Hematopoietic multipotent progenitor cell treated with erythropoietin and hydrocortisone succinate and interleukin-3 and kit ligand, for 4 days (in vitro differentiated cells): ENCODE measurements around the gene ZMAT3.

ENCODE experiments used
- DNase-seq: peaks from one replicate; pipeline ENCODE4 v3.0.0-alpha.2; 2015

The ZMAT3 gene

GRCh38 chr3:179021119-179021903 is 50.3 kb downstream of the ZMAT3 start:
- no peak for DNase-seq

- DNase-seq = peak; percentile 34
Observed at GRCh38 chr3:179020112-179020511, 51.5 kb downstream of the ZMAT3 start.

DNA sequence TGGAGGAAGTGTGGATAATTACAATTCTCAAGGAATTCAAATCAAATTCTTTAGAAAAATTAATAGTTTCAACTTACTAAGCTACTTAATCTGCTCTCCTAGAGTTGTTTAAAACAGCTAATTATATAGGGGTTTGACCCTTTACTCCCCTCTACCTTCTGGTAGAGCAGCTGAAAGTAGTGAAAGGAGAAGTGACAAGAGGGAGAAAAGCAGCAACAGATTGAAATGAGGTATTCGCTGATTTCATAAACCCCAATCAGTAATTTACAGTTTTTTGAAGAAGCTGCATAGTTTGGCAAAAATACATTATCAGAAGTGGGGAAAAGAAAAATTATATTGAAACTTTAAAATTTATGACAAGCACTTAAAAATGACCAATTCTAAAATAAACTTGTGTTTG is 52.8 kb downstream of the ZMAT3 start:
- DNase-seq = no peak

GRCh38 chr3:179016979-179017670 is 54.5 kb downstream of the ZMAT3 start:
- no peak for DNase-seq

GRCh38 chr3:179015551-179016020 is 56.0 kb downstream of the ZMAT3 start:
- DNase-seq = peak; percentile 93

- no peak for DNase-seq
Observed at GRCh38 chr3:179005706-179006105, 65.9 kb downstream of the ZMAT3 start.

DNA sequence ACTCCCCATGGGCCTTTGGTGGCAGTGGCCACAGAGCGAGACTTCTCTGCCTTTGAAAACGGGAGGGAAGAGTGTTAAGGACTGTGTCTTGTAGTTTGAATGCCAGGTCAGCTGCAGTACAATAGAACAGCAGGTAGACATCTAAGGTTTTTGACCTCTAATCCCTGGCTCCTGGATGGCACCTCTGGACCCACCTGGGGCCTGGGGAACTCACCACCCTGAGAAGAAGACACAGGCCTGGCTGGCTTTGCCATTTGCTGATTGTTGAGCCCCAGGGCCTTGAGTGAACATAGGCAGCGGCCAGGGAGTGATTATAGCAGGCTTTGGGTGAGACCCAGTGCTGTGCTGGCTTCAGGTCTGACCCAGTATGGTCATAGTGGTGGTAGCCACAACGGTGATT is 66.4 kb downstream of the ZMAT3 start:
- DNase-seq = no peak

DNA sequence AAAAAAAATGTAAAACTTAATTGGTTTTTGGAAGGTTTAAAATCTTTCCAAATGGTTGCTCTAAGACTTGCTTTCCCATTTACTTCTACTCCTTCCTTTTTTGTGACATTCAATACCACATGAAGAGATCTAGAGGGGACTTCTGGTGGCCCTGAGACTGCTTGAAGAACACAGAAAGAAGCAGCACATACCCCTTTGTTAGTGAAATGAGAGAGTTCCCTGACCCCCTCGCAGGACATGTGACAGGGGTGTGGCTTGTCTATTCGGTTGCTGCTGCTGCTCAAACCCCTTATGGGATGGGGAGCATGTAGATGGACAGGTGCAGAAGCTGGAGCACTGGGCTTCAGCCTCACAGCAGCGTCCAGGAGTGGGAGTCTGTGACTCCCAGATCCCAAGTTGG is 71.0 kb downstream of the ZMAT3 start:
- DNase-seq = no peak

GRCh38 chr3:179000144-179000543 is 71.5 kb downstream of the ZMAT3 start:
- DNase-seq = no peak

GRCh38 chr3:178996399-178996798 is 75.2 kb downstream of the ZMAT3 start:
- DNase-seq = no peak

DNA sequence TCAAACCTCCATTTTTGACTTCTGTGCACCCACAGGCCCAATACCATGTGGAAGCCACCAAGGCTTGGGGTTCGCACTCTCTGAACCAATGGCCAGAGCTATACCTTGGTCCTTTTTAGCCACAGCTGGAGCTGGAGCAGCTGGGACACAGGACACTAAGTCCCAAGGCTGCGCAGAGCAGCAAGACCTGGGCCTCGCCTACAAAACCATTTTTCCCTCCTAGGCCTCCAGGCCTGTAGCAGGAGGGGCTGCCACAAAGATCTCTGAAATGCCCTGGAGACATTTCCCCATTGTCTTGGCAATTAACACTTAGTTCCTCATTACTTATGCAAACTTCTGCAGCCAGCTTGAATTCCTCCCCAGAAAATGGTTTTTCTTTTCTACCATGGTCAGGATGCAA is 81.3 kb downstream of the ZMAT3 start:
- DNase-seq = no peak

GRCh38 chr3:178989821-178990220 is 81.8 kb downstream of the ZMAT3 start:
- no peak for DNase-seq

DNA sequence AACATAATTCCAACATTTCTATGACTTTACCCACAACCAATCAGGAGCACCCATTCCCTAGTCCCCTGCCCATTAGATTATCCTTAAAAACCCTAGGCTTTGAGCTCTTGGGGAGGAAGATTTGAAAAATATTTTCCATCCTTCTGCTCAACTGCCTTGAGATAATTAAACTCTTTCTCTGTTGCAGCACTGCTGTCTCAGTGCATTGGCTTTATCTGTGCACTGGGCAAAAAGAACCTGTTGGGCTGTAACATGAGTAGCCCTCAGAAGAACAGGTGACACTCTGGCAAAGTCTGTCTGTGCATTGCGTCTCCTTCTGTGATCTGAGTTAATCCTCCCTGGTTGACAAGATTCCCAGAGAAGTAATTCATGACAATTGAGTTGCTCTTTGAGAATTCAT is 83.9 kb downstream of the ZMAT3 start:
- DNase-seq = no peak

DNA sequence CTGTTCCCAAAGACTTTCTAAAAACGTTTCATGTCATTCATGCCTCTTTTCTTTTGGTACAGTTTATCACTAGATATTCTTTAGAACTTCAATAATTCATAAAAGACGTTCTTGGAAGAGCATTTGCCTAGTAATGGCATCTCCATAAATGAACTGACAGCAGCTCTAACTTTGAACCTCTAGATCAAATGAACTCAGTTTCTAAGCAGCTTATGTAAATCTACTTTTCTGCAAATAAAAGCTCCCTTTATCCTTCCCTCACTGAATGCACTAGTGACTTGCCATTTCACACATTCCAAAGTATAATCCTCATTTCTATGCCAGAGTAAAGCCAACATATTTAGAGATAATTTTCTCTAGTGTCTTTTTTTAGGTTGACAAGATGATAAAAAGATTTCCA is 85.2 kb downstream of the ZMAT3 start:
- no peak for DNase-seq

GRCh38 chr3:178982137-178982536 is 89.5 kb downstream of the ZMAT3 start:
- DNase-seq = peak; percentile 10

GRCh38 chr3:178975320-178975719 is 96.3 kb downstream of the ZMAT3 start:
- no peak for DNase-seq

DNA sequence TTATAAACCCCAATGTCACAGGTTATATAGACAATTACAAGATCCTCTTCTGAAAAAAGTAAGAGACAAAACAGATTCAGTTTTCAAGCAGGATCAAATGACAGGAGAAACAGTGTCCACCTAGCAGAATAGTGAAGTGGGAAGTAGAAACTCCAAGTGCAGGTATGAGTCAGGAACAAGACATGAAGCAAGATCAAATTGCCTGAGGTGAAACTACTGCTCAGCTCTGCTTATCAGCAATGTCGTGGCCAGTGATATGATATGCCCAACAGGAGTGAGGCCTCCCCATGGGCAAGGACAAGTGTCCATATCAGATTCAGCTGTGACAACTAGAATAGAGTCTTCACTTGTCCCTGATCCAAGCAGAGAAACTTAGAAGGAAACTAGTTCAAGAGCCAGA is 100.0 kb downstream of the ZMAT3 start:
- DNase-seq = no peak

DNA sequence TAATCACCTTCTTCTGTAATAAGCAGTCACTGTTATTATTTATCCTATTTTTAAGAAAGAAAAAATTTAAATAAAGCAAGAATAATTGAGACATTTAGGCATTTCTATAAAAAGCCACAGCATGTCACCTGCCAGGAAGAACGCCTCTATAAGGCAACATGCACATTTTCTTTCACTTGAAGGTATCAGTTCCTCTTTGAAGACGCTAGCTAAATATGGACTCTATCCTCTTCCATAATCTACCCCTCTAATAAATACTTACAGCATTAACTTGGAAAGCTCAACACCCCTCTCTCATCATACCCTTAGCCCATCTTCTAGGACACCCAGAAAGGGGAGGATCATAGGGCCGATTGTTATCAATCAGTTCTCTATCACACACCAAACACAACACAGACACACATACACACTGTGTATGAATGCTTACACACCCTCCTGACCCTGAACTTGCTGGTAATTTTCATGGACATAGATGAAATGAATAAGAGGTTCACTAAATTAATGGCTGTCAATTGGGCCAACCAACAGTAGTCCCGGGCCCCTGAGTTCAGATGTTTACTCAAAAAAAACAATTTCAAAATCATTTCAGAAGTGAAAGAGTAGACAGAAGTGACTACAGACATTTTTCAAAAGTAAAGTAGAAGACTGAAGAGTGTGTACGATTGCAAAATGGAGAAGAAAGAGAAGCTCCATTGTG is 102.5 kb downstream of the ZMAT3 start:
- no peak for DNase-seq
